OCI-M2 (cell line): Measurements from ENCODE around the gene FER1L5.
"Not testable (repeated sequence)": the region's sequence is repeated elsewhere in the genome, so short reads cannot be mapped to it uniquely, and the experiment has no call there.

Source experiments
- DNase-seq: peaks from one replicate; lab custom pipeline; 2025; ENCODE audit not compliant: unreplicated experiment; lab: John Stamatoyannopoulos, UW

FER1L5 gene

GRCh38 chr2:96633641-96634040, 8.9 kb upstream of the FER1L5 start:
- no peak for DNase-seq

GRCh38 chr2:96636551-96637171, 5.9 kb upstream of the FER1L5 start:
- no peak for DNase-seq

- no peak for DNase-seq
Observed at GRCh38 chr2:96637385-96638143, 5.0 kb upstream of the FER1L5 start.

GRCh38 chr2:96638144-96639121, 4.1 kb upstream of the FER1L5 start, which contains the start of gene KANSL3:
TSS of gene KANSL3 (minus strand) at chr2:96638312. CDS start at chr2:96637135, 1,177 bp downstream.
- DNase-seq, result peak; percentile 63

GRCh38 chr2:96647681-96648080, 5.1 kb downstream of the FER1L5 start:
- no peak for DNase-seq

GRCh38 chr2:96648306-96648930, 5.9 kb downstream of the FER1L5 start:
- no peak for DNase-seq

GRCh38 chr2:96649342-96649741, 6.8 kb downstream of the FER1L5 start:
- no peak for DNase-seq

- DNase-seq, result no peak
Observed at GRCh38 chr2:96651793-96652192, 9.2 kb downstream of the FER1L5 start.

- DNase-seq, result not testable (repeated sequence)
Observed at GRCh38 chr2:96654791-96655190, 12.2 kb downstream of the FER1L5 start.

- DNase-seq, result no peak
Observed at GRCh38 chr2:96655526-96655925, 13.0 kb downstream of the FER1L5 start.

- DNase-seq, result no peak
Observed at GRCh38 chr2:96656540-96656939, 14.0 kb downstream of the FER1L5 start.

GRCh38 chr2:96661324-96661723, 18.8 kb downstream of the FER1L5 start:
- DNase-seq, result no peak

- no peak for DNase-seq
Observed at GRCh38 chr2:96662360-96662759, 19.8 kb downstream of the FER1L5 start.

GRCh38 chr2:96663177-96663576, 20.6 kb downstream of the FER1L5 start:
- no peak for DNase-seq

- DNase-seq, result no peak
Observed at GRCh38 chr2:96663829-96664228, 21.3 kb downstream of the FER1L5 start.

- DNase-seq, result no peak
Observed at GRCh38 chr2:96664366-96664925, 21.9 kb downstream of the FER1L5 start.

GRCh38 chr2:96665083-96665569, 22.6 kb downstream of the FER1L5 start:
- no peak for DNase-seq

- DNase-seq, result not testable (repeated sequence)
Observed at GRCh38 chr2:96665717-96666116, 23.2 kb downstream of the FER1L5 start.

GRCh38 chr2:96668771-96669170, 26.2 kb downstream of the FER1L5 start:
- no peak for DNase-seq

GRCh38 chr2:96669539-96670215, 27.1 kb downstream of the FER1L5 start:
- DNase-seq, result no peak
